HepG2 (cell line): ENCODE results near the gene ST6GALNAC4. TPM values are rescaled to one million over a fixed set of nuclear protein-coding genes. Genes with fewer than 3 reads are reported as not detected.

Experiments used
- ATAC-seq: fragments of 200-7000 bp; cut with Tn5 transposase; 3 replicates; pipeline ENCODE4 v1.9.1; 2020; ENCODE audit warnings: mild to moderate bottlenecking, moderate library complexity
- BruUV-seq: library from RNA; stranded (reverse); fragments of 400-500 nt; replicated peaks from 2 replicates; lab custom pipeline; 2021; lab: Mats Ljungman, UMichigan
- CTCF ChIA-PET: fragments of 300-600 bp; formaldehyde crosslinking; extraction: SDS; loops from one replicate; lab custom pipeline; 2021; ENCODE audit warnings: low total read pairs, inconsistent platforms, low intra/inter-chr PET ratio; lab: Yijun Ruan, JAX
- POLR2A ChIA-PET: fragments of 350-600 bp; sonication (Branson Sonifier 250); formaldehyde crosslinking; loops from one replicate; lab custom pipeline; 2020; ENCODE audit warnings: antibody characterized with exemption, inconsistent platforms; lab: Yijun Ruan, JAX
- DNase-seq: peaks from one replicate; pipeline ENCODE4 v3.0.0-alpha.2; 2015; ENCODE audit warnings: low spot score
- FAIRE-seq: peaks from 3 replicates; lab custom pipeline; 2011; peaks lifted over from hg19 to GRCh38; lab: Jason Lieb, UNC
- H2AFZ ChIP-seq: one replicate; pipeline ENCODE4 v1.6.1; 2011; ENCODE audit warnings: low read length, inconsistent platforms
- H3K27ac ChIP-seq: fragments of 300-600 bp; 3 replicates; pipeline ENCODE4 v1.8.0; 2011; ENCODE audit warnings: mixed run types, mild to moderate bottlenecking, mixed read lengths, low read length, inconsistent platforms; ENCODE audit not compliant: insufficient read depth; ENCODE audit errors: extremely low read length
- H3K27me3 ChIP-seq, 2 experiments: fragments of 200-600 bp in 1 of 2; 2 replicates in 1 of 2; 3 replicates in 1 of 2; pipeline versions ENCODE4 v1.6.0 to v1.8.0; 2011; ENCODE audit warnings: low read length in 2 of 2, mild to moderate bottlenecking in 2 of 2, moderate library complexity in 2 of 2, inconsistent platforms in 1 of 2; ENCODE audit not compliant: insufficient read depth in 2 of 2, control insufficient read depth in 1 of 2
- H3K36me3 ChIP-seq, 2 experiments: fragments of 200-600 bp in 1 of 2; replicated peaks in 1 of 2; 2 replicates in 1 of 2; 3 replicates in 1 of 2; pipeline versions ENCODE4 v1.5.1 to v1.8.0; 2011; ENCODE audit warnings: low read length in 2 of 2, inconsistent platforms in 1 of 2; ENCODE audit not compliant: insufficient read depth in 2 of 2, control insufficient read depth in 1 of 2
- H3K4me1 ChIP-seq: 2 replicates; pipeline ENCODE4 v1.5.1; 2012; ENCODE audit warnings: low read length, inconsistent platforms; ENCODE audit not compliant: insufficient read depth
- H3K4me2 ChIP-seq: 2 replicates; pipeline ENCODE4 v1.6.0; 2011; ENCODE audit warnings: low read depth, low read length, inconsistent platforms
- H3K4me3 ChIP-seq, 3 experiments: fragments of 200-600 bp in 1 of 3; sonication (generic), shearing (Covaris generic) in 1 of 3; replicated peaks in 1 of 3; 2 replicates each; pipeline ENCODE4 v1.5.1; 2011 to 2016; ENCODE audit warnings: low read length in 3 of 3, inconsistent platforms in 2 of 3, low read depth in 2 of 3, mild to moderate bottlenecking in 2 of 3, control low read depth in 1 of 3, mixed read lengths in 1 of 3; ENCODE audit not compliant: insufficient read depth in 1 of 3
- H3K79me2 ChIP-seq: one replicate; pipeline ENCODE4 v1.6.1; 2011; ENCODE audit warnings: low read length, inconsistent platforms; ENCODE audit not compliant: insufficient read depth
- H3K9ac ChIP-seq: 2 replicates; pipeline ENCODE4 v1.6.0; 2011; ENCODE audit warnings: mild to moderate bottlenecking, low read depth, low read length, inconsistent platforms; ENCODE audit not compliant: insufficient read depth
- H3K9me3 ChIP-seq: 2 replicates; pipeline ENCODE4 v1.5.1; 2012; ENCODE audit warnings: mild to moderate bottlenecking, low read length
- H4K20me1 ChIP-seq: 2 replicates; pipeline ENCODE4 v1.6.0; 2011; ENCODE audit warnings: inconsistent platforms, mild to moderate bottlenecking, low read length, moderate library complexity; ENCODE audit not compliant: insufficient read depth
- FIP1L1 ChIP-seq: fragments of 200-400 bp; formaldehyde crosslinking; IDR thresholded peaks from 2 replicates; pipeline ENCODE4 v1.6.1; 2018; ENCODE audit warnings: low read depth, mild to moderate bottlenecking, low read length, moderate library complexity, borderline replicate concordance; ENCODE audit not compliant: insufficient read depth
- FOSL1 ChIP-seq: sonication (generic); formaldehyde crosslinking; IDR thresholded peaks from 2 replicates; pipeline ENCODE4 v1.9.0; 2021; ENCODE audit warnings: missing genetic modification reagents, borderline replicate concordance
- HNF4G ChIP-seq, 2 experiments: sonication (generic) in 1 of 2; formaldehyde crosslinking in 1 of 2; IDR thresholded peaks; 2 replicates each; pipeline versions ENCODE4 v1.4.0 to v1.6.1; 2011 to 2020; ENCODE audit warnings: borderline replicate concordance in 2 of 2, low read depth in 2 of 2, mild to moderate bottlenecking in 2 of 2, low read length in 1 of 2, missing genetic modification reagents in 1 of 2, moderate library complexity in 1 of 2
- PPARG ChIP-seq: conservative IDR thresholded peaks from 2 replicates; pipeline ENCODE4 v1.6.1; 2016; ENCODE audit warnings: missing biosample characterization, missing genetic modification reagents
- RAD51 ChIP-seq: fragments of 450-650 bp; IDR thresholded peaks from 2 replicates; pipeline ENCODE4 v1.6.1; 2016; ENCODE audit warnings: borderline replicate concordance
- ZNF329 ChIP-seq: sonication (generic); formaldehyde crosslinking; IDR thresholded peaks from 2 replicates; pipeline ENCODE4 v1.9.0; 2021; ENCODE audit warnings: low read depth, mild to moderate bottlenecking, missing genetic modification reagents
- WGBS: methylation state at CpG from one replicate; pipeline ENCODE4 v1.1.6; 2017; ENCODE audit warnings: low lambda C conversion rate; 5-methylcytosine and 5-hydroxymethylcytosine counted together
- in situ Hi-C: cut with HindIII; loops from 2 replicates; pipeline ENCODE4 v1.10.0; 2017; ENCODE audit warnings: low pct_unique_long_range_greater_than_20kb; ENCODE audit not compliant: extremely low pct_ligation_motif_present
- intact Hi-C: fragments of 100-400 bp; cut with micrococcal nuclease; formaldehyde crosslinking; loops from one replicate; pipeline ENCODE4 v1.10.0; 2022; ENCODE audit not compliant: unreplicated experiment
- polyA plus RNA-seq, 8 experiments: library from polyadenylated mRNA; depleted of rRNA in 3 of 8; stranded (reverse) in 7 of 8; unstranded in 1 of 8; fragments of >200 nt; fragmentation: Illumina TruSeq in 4 of 8; extraction: Trizol in 4 of 8; gene quantifications; 2 replicates each; pipeline versions ENCODE4 v1.2.1 to v1.2.3, GENCODE V29; 2011 to 2016; ENCODE audit warnings: low read depth in 4 of 8, missing spikeins in 1 of 8, mixed read lengths in 1 of 8; ENCODE audit not compliant: insufficient read depth in 1 of 8
- total RNA-seq, 5 experiments: library from RNA; depleted of rRNA; stranded (reverse); fragments of >200 nt; fragmentation: Illumina TruSeq; extraction: Trizol; gene quantifications; 2 replicates each; pipeline ENCODE4 v1.2.3, GENCODE V29; 2016; ENCODE audit warnings: low read depth in 1 of 5

ST6GALNAC4 gene
- total and polyA plus RNA-seq, 2 of the 13 experiments (the other 11 are each of a cell fraction or from before 2014, with no cell fraction given): 18.8 to 27.7 TPM

GRCh38 chr9:127863191-127863621 lies 53.6 kb downstream of the ST6GALNAC4 start:
- Histone ChIP-seq H3K9ac (no peak overlapping the region), H2AFZ (no peak overlapping the region), H3K27me3 (no peaks in the 10 kb centered on the region), H3K27ac (no peak overlapping the region), H3K4me2 (no peak overlapping the region), H3K79me2 (no peaks in the 10 kb centered on the region), H3K4me1 (peaks cover 56% of the 10 kb centered on the region), H4K20me1 (no peaks in the 10 kb centered on the region), H3K36me3 (no peaks in the 10 kb centered on the region; a peak in 1 of 5 replicates), H3K9me3 (no peaks in the 10 kb centered on the region), H3K4me3 (no peak overlapping the region)
- no peak for FAIRE-seq
- no TSS peak for BruUV-seq
- ATAC-seq: no peak
- intact Hi-C loops (no loop called here), in situ Hi-C loops (no loop called here)
- ChIA-PET POLR2A (interaction anchor here (1.4 kb wide), 1 partner anchor 70 kb away, joined by 3 read pairs; no protein-coding TSS in a partner anchor), CTCF (no interaction called here)
- TF ChIP-seq HNF4G (IDR thresholded peaks at IDR 0.05; ENCODE audit: borderline replicate concordance, low read depth, low read length): no peak
- TF ChIP-seq HNF4G (CRISPR knock-in tag; IDR thresholded peaks at IDR 0.05; ENCODE audit: borderline replicate concordance, low read depth): no peak
- no peak for TF ChIP-seq FIP1L1
- no peak for TF ChIP-seq FOSL1 (CRISPR knock-in tag)
- TF ChIP-seq PPARG (CRISPR knock-in tag): no peak
- no peak for TF ChIP-seq ZNF329 (CRISPR knock-in tag)
- TF ChIP-seq RAD51: no peak
- 78% methylated on average over 13 of the region's 13 CpGs for whole genome bisulfite sequencing
- DNase-seq: no peak
